Measurements from ENCODE around the gene RBFOX2. TPM values are rescaled to one million over a fixed set of nuclear protein-coding genes. Genes with fewer than 3 reads are reported as not detected.

RBFOX2 gene
- total RNA-seq, 2 experiments from 2014 or later, result 1.9 to 2.4 TPM

DNA sequence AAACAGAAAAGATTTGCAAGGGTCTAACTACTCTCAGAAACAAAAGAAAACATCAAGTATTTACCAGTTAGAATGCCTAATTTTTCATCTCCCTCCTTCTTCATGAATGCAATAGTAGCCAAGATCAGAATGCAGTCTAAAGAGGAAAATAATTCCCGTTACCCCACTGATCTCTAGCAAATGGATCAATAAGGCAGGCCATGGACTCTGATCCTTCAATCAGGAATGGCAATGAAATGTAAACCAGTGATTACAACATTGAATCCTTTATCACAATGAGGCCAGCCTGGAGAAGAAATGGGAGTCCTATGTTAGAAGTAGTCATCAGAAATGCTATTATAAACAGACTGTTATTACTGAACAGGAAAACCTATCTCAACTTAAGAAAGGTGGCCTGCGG, 204.4 kb downstream of the RBFOX2 start:
- no peaks in the 10 kb centered on the region for H3K4me1 ChIP-seq (ENCODE audit: insufficient read depth, low read length)
- H3K9me3 ChIP-seq (ENCODE audit: control insufficient read depth in 1 of 2, insufficient read depth in 1 of 2, low read length in 2 of 2), result no peaks in the 10 kb centered on the region
- intact Hi-C loops (cut with DNase I, micrococcal nuclease), result no loop called here
- Mint-ChIP-seq H3K36me3 (ENCODE audit: low read depth) (no peaks in the 10 kb centered on the region), H3K27me3 (peaks cover 5% of the 10 kb centered on the region), H3K27ac (no peak overlapping the region), H3K4me1 (ENCODE audit: low read depth) (no peaks in the 10 kb centered on the region), H3K9me3 (no peaks in the 10 kb centered on the region), H3K4me3 (no peak overlapping the region)
- DNase-seq (no peak), ATAC-seq (ENCODE audit: poor library complexity) (no peak)
- no peaks in the 10 kb centered on the region for H3K36me3 ChIP-seq (ENCODE audit: insufficient read depth, low read length)
- TF ChIP-seq, protein P1, sequence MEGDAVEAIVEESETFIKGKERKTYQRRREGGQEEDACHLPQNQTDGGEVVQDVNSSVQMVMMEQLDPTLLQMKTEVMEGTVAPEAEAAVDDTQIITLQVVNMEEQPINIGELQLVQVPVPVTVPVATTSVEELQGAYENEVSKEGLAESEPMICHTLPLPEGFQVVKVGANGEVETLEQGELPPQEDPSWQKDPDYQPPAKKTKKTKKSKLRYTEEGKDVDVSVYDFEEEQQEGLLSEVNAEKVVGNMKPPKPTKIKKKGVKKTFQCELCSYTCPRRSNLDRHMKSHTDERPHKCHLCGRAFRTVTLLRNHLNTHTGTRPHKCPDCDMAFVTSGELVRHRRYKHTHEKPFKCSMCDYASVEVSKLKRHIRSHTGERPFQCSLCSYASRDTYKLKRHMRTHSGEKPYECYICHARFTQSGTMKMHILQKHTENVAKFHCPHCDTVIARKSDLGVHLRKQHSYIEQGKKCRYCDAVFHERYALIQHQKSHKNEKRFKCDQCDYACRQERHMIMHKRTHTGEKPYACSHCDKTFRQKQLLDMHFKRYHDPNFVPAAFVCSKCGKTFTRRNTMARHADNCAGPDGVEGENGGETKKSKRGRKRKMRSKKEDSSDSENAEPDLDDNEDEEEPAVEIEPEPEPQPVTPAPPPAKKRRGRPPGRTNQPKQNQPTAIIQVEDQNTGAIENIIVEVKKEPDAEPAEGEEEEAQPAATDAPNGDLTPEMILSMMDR (IDR thresholded peaks at IDR 0.05), result no peak
- H3K27ac ChIP-seq (ENCODE audit: low read depth in 1 of 2, low read length in 2 of 2), result no peak overlapping the region
- H3K27me3 ChIP-seq (ENCODE audit: control insufficient read depth in 1 of 2, insufficient read depth in 2 of 2, low read length in 2 of 2), result no peaks in the 10 kb centered on the region
- CTCF ChIA-PET, result no interaction called here
- no peak overlapping the region for H3K4me3 ChIP-seq (ENCODE audit: low read length)
- POLR2A ChIA-PET, result no interaction called here

- H3K27ac ChIP-seq (ENCODE audit: low read depth in 1 of 2, low read length in 2 of 2), result no peak overlapping the region
- Mint-ChIP-seq H3K4me1 (ENCODE audit: low read depth) (no peaks in the 10 kb centered on the region), H3K27me3 (peaks cover 5% of the 10 kb centered on the region), H3K4me3 (no peak overlapping the region), H3K9me3 (no peaks in the 10 kb centered on the region), H3K27ac (no peak overlapping the region), H3K36me3 (ENCODE audit: low read depth) (no peaks in the 10 kb centered on the region)
- TF ChIP-seq, protein P1 (IDR thresholded peaks at IDR 0.05), result no peak
- H3K36me3 ChIP-seq (ENCODE audit: insufficient read depth, low read length), result no peaks in the 10 kb centered on the region
- no peaks in the 10 kb centered on the region for H3K9me3 ChIP-seq (ENCODE audit: control insufficient read depth in 1 of 2, insufficient read depth in 1 of 2, low read length in 2 of 2)
- no peaks in the 10 kb centered on the region for H3K27me3 ChIP-seq (ENCODE audit: control insufficient read depth in 1 of 2, insufficient read depth in 2 of 2, low read length in 2 of 2)
- H3K4me3 ChIP-seq (ENCODE audit: low read length), result no peak overlapping the region
- ChIA-PET CTCF (no interaction called here), POLR2A (interaction anchor here (1.1 kb wide), 1 partner anchor 36 kb away, joined by 3 read pairs; no protein-coding TSS in a partner anchor)
- intact Hi-C loops (cut with DNase I, micrococcal nuclease), result no loop called here
- DNase-seq (no peak), ATAC-seq (ENCODE audit: poor library complexity) (no peak)
- no peaks in the 10 kb centered on the region for H3K4me1 ChIP-seq (ENCODE audit: insufficient read depth, low read length)
Measured at GRCh38 chr22:35821654-35822053, 207.0 kb downstream of the RBFOX2 start.

DNA sequence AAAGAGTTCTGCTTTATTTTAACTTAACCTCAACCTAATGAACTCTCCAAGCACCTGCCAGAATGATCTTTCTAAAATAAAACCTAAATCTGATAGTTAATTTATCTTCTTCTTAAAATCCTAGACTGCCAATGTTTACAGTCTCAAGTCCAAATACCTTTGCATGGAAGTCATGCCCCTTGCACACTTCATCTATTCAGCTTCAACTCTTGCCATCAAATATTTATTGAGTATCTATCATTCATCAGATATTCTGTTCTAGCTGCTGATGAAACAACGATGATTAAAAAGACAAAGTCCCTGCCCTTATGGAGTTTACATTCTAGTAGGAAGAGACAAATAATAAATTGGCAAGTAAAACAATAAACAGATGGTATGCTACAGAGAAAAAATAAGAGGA, 209.2 kb downstream of the RBFOX2 start:
- Mint-ChIP-seq H3K27ac (no peak overlapping the region), H3K4me3 (no peak overlapping the region), H3K4me1 (ENCODE audit: low read depth) (no peaks in the 10 kb centered on the region), H3K27me3 (peaks cover 4% of the 10 kb centered on the region), H3K9me3 (no peaks in the 10 kb centered on the region), H3K36me3 (ENCODE audit: low read depth) (no peaks in the 10 kb centered on the region)
- ChIA-PET POLR2A (no interaction called here), CTCF (interaction anchor here (0.9 kb wide), 1 partner anchor 229 kb away, joined by 3 read pairs; no protein-coding TSS in a partner anchor)
- DNase-seq (no peak), ATAC-seq (ENCODE audit: poor library complexity) (no peak)
- H3K4me3 ChIP-seq (ENCODE audit: low read length), result no peak overlapping the region
- TF ChIP-seq, protein P1 (IDR thresholded peaks at IDR 0.05), result no peak
- no peaks in the 10 kb centered on the region for H3K27me3 ChIP-seq (ENCODE audit: control insufficient read depth in 1 of 2, insufficient read depth in 2 of 2, low read length in 2 of 2)
- H3K36me3 ChIP-seq (ENCODE audit: insufficient read depth, low read length), result no peaks in the 10 kb centered on the region
- no peaks in the 10 kb centered on the region for H3K4me1 ChIP-seq (ENCODE audit: insufficient read depth, low read length)
- intact Hi-C loops (cut with DNase I, micrococcal nuclease), result no loop called here
- no peak overlapping the region for H3K27ac ChIP-seq (ENCODE audit: low read depth in 1 of 2, low read length in 2 of 2)
- no peaks in the 10 kb centered on the region for H3K9me3 ChIP-seq (ENCODE audit: control insufficient read depth in 1 of 2, insufficient read depth in 1 of 2, low read length in 2 of 2)
